ENCODE data around the gene SSPN. TPM values are rescaled to one million over a fixed set of nuclear protein-coding genes. Genes with fewer than 3 reads are reported as not detected.

The SSPN gene
- total RNA-seq, 2 experiments from 2014 or later = not detected

GRCh38 chr12:26192142-26192541, 3.2 kb upstream of the SSPN start:
- H3K4me1 Mint-ChIP-seq (ENCODE audit: low read depth) = peaks cover 8% of the 10 kb centered on the region
- ChIA-PET POLR2A (no interaction called here), CTCF (no interaction called here)
- peaks cover 71% of the 10 kb centered on the region for H3K27me3 Mint-ChIP-seq (ENCODE audit: low read depth)
- H3K27ac Mint-ChIP-seq = no peak overlapping the region
- no peak overlapping the region for H3K4me3 Mint-ChIP-seq
- ATAC-seq = no peak
- no peak for DNase-seq
- H3K36me3 Mint-ChIP-seq (ENCODE audit: low read depth) = no peaks in the 10 kb centered on the region
- no peaks in the 10 kb centered on the region for H3K9me3 Mint-ChIP-seq (ENCODE audit: insufficient read depth)

- no peak overlapping the region for H3K27ac Mint-ChIP-seq
- ATAC-seq (no peak), DNase-seq (no peak)
- H3K4me1 Mint-ChIP-seq (ENCODE audit: low read depth) = peaks cover 8% of the 10 kb centered on the region
- H3K4me3 Mint-ChIP-seq = no peak overlapping the region
- CTCF ChIA-PET = no interaction called here
- POLR2A ChIA-PET = no interaction called here
- peaks cover 73% of the 10 kb centered on the region for H3K27me3 Mint-ChIP-seq (ENCODE audit: low read depth)
- no peaks in the 10 kb centered on the region for H3K9me3 Mint-ChIP-seq (ENCODE audit: insufficient read depth)
- no peaks in the 10 kb centered on the region for H3K36me3 Mint-ChIP-seq (ENCODE audit: low read depth)
These were observed 1.8 kb upstream of the SSPN start for GRCh38 chr12:26193539-26193938.

- peak overlapping the region; percentile 63 for H3K4me3 Mint-ChIP-seq
- no peak for DNase-seq
These were observed 458 bp downstream of the SSPN start for GRCh38 chr12:26195641-26196420.

GRCh38 chr12:26196421-26196716, 996 bp downstream of the SSPN start:
- Mint-ChIP-seq H3K27ac (no peak overlapping the region), H3K27me3 (ENCODE audit: low read depth) (peaks cover 61% of the 10 kb centered on the region), H3K4me3 (peak overlapping the region; percentile 63), H3K4me1 (ENCODE audit: low read depth) (peaks cover 8% of the 10 kb centered on the region), H3K36me3 (ENCODE audit: low read depth) (no peaks in the 10 kb centered on the region), H3K9me3 (ENCODE audit: insufficient read depth) (no peaks in the 10 kb centered on the region)
- CTCF ChIA-PET = no interaction called here
- POLR2A ChIA-PET = no interaction called here
- no peak for ATAC-seq
- DNase-seq = no peak

More at GRCh38 chr12:26195641-26196420, 458 bp downstream of the SSPN start:
- POLR2A ChIA-PET = no interaction called here
- Mint-ChIP-seq H3K9me3 (ENCODE audit: insufficient read depth) (no peaks in the 10 kb centered on the region), H3K27ac (no peak overlapping the region), H3K4me1 (ENCODE audit: low read depth) (peaks cover 8% of the 10 kb centered on the region), H3K36me3 (ENCODE audit: low read depth) (no peaks in the 10 kb centered on the region), H3K27me3 (ENCODE audit: low read depth) (peaks cover 65% of the 10 kb centered on the region)
- CTCF ChIA-PET = no interaction called here
- ATAC-seq = peak; percentile 55

- no peak for DNase-seq
- H3K4me3 Mint-ChIP-seq = no peak overlapping the region
- no peaks in the 10 kb centered on the region for H3K9me3 Mint-ChIP-seq (ENCODE audit: insufficient read depth)
- H3K36me3 Mint-ChIP-seq (ENCODE audit: low read depth) = no peaks in the 10 kb centered on the region
- ChIA-PET CTCF (no interaction called here), POLR2A (no interaction called here)
- H3K27ac Mint-ChIP-seq = no peak overlapping the region
- peaks cover 8% of the 10 kb centered on the region for H3K4me1 Mint-ChIP-seq (ENCODE audit: low read depth)
- no peak for ATAC-seq
- peaks cover 58% of the 10 kb centered on the region for H3K27me3 Mint-ChIP-seq (ENCODE audit: low read depth)
These were observed 2.5 kb downstream of the SSPN start for GRCh38 chr12:26197832-26198231.

- CTCF ChIA-PET = no interaction called here
- no peaks in the 10 kb centered on the region for H3K36me3 Mint-ChIP-seq (ENCODE audit: low read depth)
- H3K4me1 Mint-ChIP-seq (ENCODE audit: low read depth) = peaks cover 8% of the 10 kb centered on the region
- H3K9me3 Mint-ChIP-seq (ENCODE audit: insufficient read depth) = no peaks in the 10 kb centered on the region
- no peak overlapping the region for H3K27ac Mint-ChIP-seq
- H3K4me3 Mint-ChIP-seq = no peak overlapping the region
- H3K27me3 Mint-ChIP-seq (ENCODE audit: low read depth) = peaks cover 54% of the 10 kb centered on the region
- DNase-seq (no peak), ATAC-seq (no peak)
- POLR2A ChIA-PET = no interaction called here
These were observed 3.4 kb downstream of the SSPN start for GRCh38 chr12:26198742-26199141.

- DNase-seq = no peak
- H3K4me3 Mint-ChIP-seq = no peak overlapping the region
- CTCF ChIA-PET = no interaction called here
- H3K27ac Mint-ChIP-seq = no peak overlapping the region
- H3K9me3 Mint-ChIP-seq (ENCODE audit: insufficient read depth) = no peaks in the 10 kb centered on the region
- H3K27me3 Mint-ChIP-seq (ENCODE audit: low read depth) = peaks cover 16% of the 10 kb centered on the region
- no peaks in the 10 kb centered on the region for H3K36me3 Mint-ChIP-seq (ENCODE audit: low read depth)
- H3K4me1 Mint-ChIP-seq (ENCODE audit: low read depth) = no peaks in the 10 kb centered on the region
- ATAC-seq = no peak
- POLR2A ChIA-PET = no interaction called here
These were observed 7.9 kb downstream of the SSPN start for GRCh38 chr12:26203167-26203780.

- POLR2A ChIA-PET = no interaction called here
- H3K4me3 Mint-ChIP-seq = no peak overlapping the region
- ATAC-seq (no peak), DNase-seq (no peak)
- H3K4me1 Mint-ChIP-seq (ENCODE audit: low read depth) = no peaks in the 10 kb centered on the region
- H3K27me3 Mint-ChIP-seq (ENCODE audit: low read depth) = peaks cover 18% of the 10 kb centered on the region
- H3K9me3 Mint-ChIP-seq (ENCODE audit: insufficient read depth) = no peaks in the 10 kb centered on the region
- CTCF ChIA-PET = interaction anchor here (0.9 kb wide), 1 partner anchor 108 kb away, joined by 4 read pairs; no protein-coding TSS in a partner anchor
- no peaks in the 10 kb centered on the region for H3K36me3 Mint-ChIP-seq (ENCODE audit: low read depth)
- no peak overlapping the region for H3K27ac Mint-ChIP-seq
These were observed 9.4 kb downstream of the SSPN start for GRCh38 chr12:26204612-26205289.

- H3K4me1 Mint-ChIP-seq (ENCODE audit: low read depth) = no peaks in the 10 kb centered on the region
- CTCF ChIA-PET = no interaction called here
- H3K27ac Mint-ChIP-seq = no peak overlapping the region
- H3K9me3 Mint-ChIP-seq (ENCODE audit: insufficient read depth) = no peaks in the 10 kb centered on the region
- no peak for DNase-seq
- peaks cover 18% of the 10 kb centered on the region for H3K27me3 Mint-ChIP-seq (ENCODE audit: low read depth)
- H3K36me3 Mint-ChIP-seq (ENCODE audit: low read depth) = no peaks in the 10 kb centered on the region
- no peak for ATAC-seq
- POLR2A ChIA-PET = no interaction called here
- no peak overlapping the region for H3K4me3 Mint-ChIP-seq
These were observed 9.9 kb downstream of the SSPN start for GRCh38 chr12:26205298-26205697.

GRCh38 chr12:26205941-26206340, 10.6 kb downstream of the SSPN start:
- no peaks in the 10 kb centered on the region for H3K9me3 Mint-ChIP-seq (ENCODE audit: insufficient read depth)

GRCh38 chr12:26211331-26211730, 16.0 kb downstream of the SSPN start:
- ATAC-seq (no peak), DNase-seq (no peak)
- Mint-ChIP-seq H3K36me3 (ENCODE audit: low read depth) (no peaks in the 10 kb centered on the region), H3K4me3 (no peak overlapping the region), H3K9me3 (ENCODE audit: insufficient read depth) (no peaks in the 10 kb centered on the region), H3K27me3 (ENCODE audit: low read depth) (peaks cover 40% of the 10 kb centered on the region), H3K27ac (no peak overlapping the region), H3K4me1 (ENCODE audit: low read depth) (no peaks in the 10 kb centered on the region)
- POLR2A ChIA-PET = interaction anchor here (0.7 kb wide), 1 partner anchor 652 kb away, joined by 3 read pairs; no protein-coding TSS in a partner anchor
- CTCF ChIA-PET = interaction anchor here (1.2 kb wide), 1 partner anchor 14 kb away, joined by 3 read pairs; no protein-coding TSS in a partner anchor

More at GRCh38 chr12:26205941-26206340, 10.6 kb downstream of the SSPN start:
- CTCF ChIA-PET = no interaction called here
- Mint-ChIP-seq H3K27me3 (ENCODE audit: low read depth) (peaks cover 20% of the 10 kb centered on the region), H3K4me3 (no peak overlapping the region), H3K27ac (no peak overlapping the region), H3K4me1 (ENCODE audit: low read depth) (no peaks in the 10 kb centered on the region), H3K36me3 (ENCODE audit: low read depth) (no peaks in the 10 kb centered on the region)
- POLR2A ChIA-PET = no interaction called here
- ATAC-seq = no peak
- no peak for DNase-seq

GRCh38 chr12:26212396-26212795, 17.0 kb downstream of the SSPN start:
- H3K27me3 Mint-ChIP-seq (ENCODE audit: low read depth) = peaks cover 40% of the 10 kb centered on the region
- no peaks in the 10 kb centered on the region for H3K36me3 Mint-ChIP-seq (ENCODE audit: low read depth)
- DNase-seq (no peak), ATAC-seq (no peak)
- ChIA-PET CTCF (interaction anchor here (1.2 kb wide), 1 partner anchor 13 kb away, joined by 3 read pairs; no protein-coding TSS in a partner anchor), POLR2A (no interaction called here)
- H3K27ac Mint-ChIP-seq = no peak overlapping the region
- H3K4me3 Mint-ChIP-seq = no peak overlapping the region
- no peaks in the 10 kb centered on the region for H3K4me1 Mint-ChIP-seq (ENCODE audit: low read depth)
- H3K9me3 Mint-ChIP-seq (ENCODE audit: insufficient read depth) = no peaks in the 10 kb centered on the region
